Measurements from ENCODE around the gene C3AR1. TPM values are rescaled to one million over a fixed set of nuclear protein-coding genes. Genes with fewer than 3 reads are reported as not detected.

Gene C3AR1
- total RNA-seq, 1 experiment from 2014 or later = not detected

- DNase-seq = no peak
Measured at GRCh38 chr12:8014836-8015235, 51.3 kb downstream of the C3AR1 start.

More at GRCh38 chr12:8014836-8015235, 51.3 kb downstream of the C3AR1 start:
- Histone ChIP-seq H4K5ac (ENCODE audit: insufficient read length, low read depth, low read length) (no peak overlapping the region), H3K9me3 (ENCODE audit: control insufficient read depth, low read depth, low read length) (no peaks in the 10 kb centered on the region), H4K20me1 (ENCODE audit: control insufficient read depth, insufficient read depth, insufficient read length) (no peaks in the 10 kb centered on the region), H3K23ac (ENCODE audit: insufficient read length, low read depth, low read length) (no peak overlapping the region), H3K4me2 (ENCODE audit: insufficient read depth, insufficient read length, low read length) (no peak overlapping the region), H3K79me2 (ENCODE audit: insufficient read depth, low read length) (no peaks in the 10 kb centered on the region), H4K8ac (replicated peaks; ENCODE audit: insufficient read length, low read depth, low read length) (no peak overlapping the region), H3K4ac (ENCODE audit: low read depth, low read length) (no peak overlapping the region), H2BK5ac (ENCODE audit: insufficient read length, low read length) (no peak overlapping the region), H3T11ph (ENCODE audit: low read length) (no peak overlapping the region), H2BK15ac (ENCODE audit: low read depth, low read length) (no peak overlapping the region), H3K79me1 (ENCODE audit: insufficient read depth, low read depth, low read length, poor library complexity, severe bottlenecking) (no peaks in the 10 kb centered on the region), H3K23me2 (ENCODE audit: insufficient read length, low read depth, low read length, poor library complexity, severe bottlenecking) (no peaks in the 10 kb centered on the region), H4K91ac (ENCODE audit: insufficient read length, low read depth, low read length) (no peak overlapping the region), H2BK12ac (ENCODE audit: insufficient read length, low read depth, low read length) (no peak overlapping the region), H3K4me1 (ENCODE audit: insufficient read depth, low read length) (no peaks in the 10 kb centered on the region), H3K27ac (ENCODE audit: insufficient read length, low read depth, low read length) (no peak overlapping the region), H3K14ac (ENCODE audit: insufficient read depth, low read length) (no peak overlapping the region), H2AK5ac (ENCODE audit: insufficient read length, low read length) (no peak overlapping the region), H2AFZ (ENCODE audit: low read length) (no peak overlapping the region), H2BK120ac (ENCODE audit: low read depth, low read length, poor library complexity, severe bottlenecking) (no peak overlapping the region), H3K27me3 (ENCODE audit: insufficient read depth, low read length) (no peaks in the 10 kb centered on the region), H3K18ac (ENCODE audit: insufficient read length, low read depth, low read length) (no peak overlapping the region), H2BK20ac (ENCODE audit: low read depth, low read length, poor library complexity, severe bottlenecking) (no peak overlapping the region), H3K56ac (ENCODE audit: insufficient read length, low read depth, low read length) (no peak overlapping the region), H3K9ac (ENCODE audit: extremely low read depth, insufficient read length, low read length) (no peak overlapping the region)
- Mint-ChIP-seq H3K4me1 (peaks cover 5 to 6% of the 10 kb centered on the region in 2 experiments; a peak in 2 of 4 replicates), H3K9me3 (no peaks in the 10 kb centered on the region), H3K27ac (no peak overlapping the region), H3K27me3 (ENCODE audit: low read depth) (peaks cover 6% of the 10 kb centered on the region), H3K36me3 (ENCODE audit: insufficient read depth in 1 of 3, low read depth in 3 of 3) (peaks cover 0 to 4% (median 1%) of the 10 kb centered on the region in 3 experiments; a peak in 3 of 7 replicates), H3K4me3 (no peak overlapping the region; a peak in 1 of 5 replicates)
- TF ChIP-seq, protein P1, sequence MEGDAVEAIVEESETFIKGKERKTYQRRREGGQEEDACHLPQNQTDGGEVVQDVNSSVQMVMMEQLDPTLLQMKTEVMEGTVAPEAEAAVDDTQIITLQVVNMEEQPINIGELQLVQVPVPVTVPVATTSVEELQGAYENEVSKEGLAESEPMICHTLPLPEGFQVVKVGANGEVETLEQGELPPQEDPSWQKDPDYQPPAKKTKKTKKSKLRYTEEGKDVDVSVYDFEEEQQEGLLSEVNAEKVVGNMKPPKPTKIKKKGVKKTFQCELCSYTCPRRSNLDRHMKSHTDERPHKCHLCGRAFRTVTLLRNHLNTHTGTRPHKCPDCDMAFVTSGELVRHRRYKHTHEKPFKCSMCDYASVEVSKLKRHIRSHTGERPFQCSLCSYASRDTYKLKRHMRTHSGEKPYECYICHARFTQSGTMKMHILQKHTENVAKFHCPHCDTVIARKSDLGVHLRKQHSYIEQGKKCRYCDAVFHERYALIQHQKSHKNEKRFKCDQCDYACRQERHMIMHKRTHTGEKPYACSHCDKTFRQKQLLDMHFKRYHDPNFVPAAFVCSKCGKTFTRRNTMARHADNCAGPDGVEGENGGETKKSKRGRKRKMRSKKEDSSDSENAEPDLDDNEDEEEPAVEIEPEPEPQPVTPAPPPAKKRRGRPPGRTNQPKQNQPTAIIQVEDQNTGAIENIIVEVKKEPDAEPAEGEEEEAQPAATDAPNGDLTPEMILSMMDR (conservative IDR thresholded peaks at IDR 0.05) = no peak
- WGBS (ENCODE audit: extremely low coverage, insufficient read length, low lambda C conversion rate) = no CpG with 5 or more reads among the region's 18 CpGs

Data from H9 (cell line).